ENCODE measurements around the gene TMEM209. TPM values are rescaled to one million over a fixed set of nuclear protein-coding genes. Genes with fewer than 3 reads are reported as not detected.
"Not testable (repeated sequence)": the region's sequence is repeated elsewhere in the genome, so short reads cannot be mapped to it uniquely, and the experiment has no call there.

TMEM209 gene
- 10 to 100 TPM; 37.3 to 48.3 (median 44.5) TPM for polyA plus RNA-seq (ENCODE audit: low read depth in 6 of 6)

GRCh38 chr7:130205084-130205947, at the start of gene TMEM209:
Gene TMEM209, minus strand, starts transcription at chr7:130205406. Its CDS starts 31 bp downstream, at chr7:130205375.
- Mint-ChIP-seq H3K4me1 (peaks cover 12 to 26% (median 20%) of the 10 kb centered on the region in 3 donors), H3K9me3 (no peaks in the 10 kb centered on the region), H3K27me3 (peaks cover 0 to 5% (median 0%) of the 10 kb centered on the region in 3 donors), H3K4me3 (peak within 1 kb of the TSS; percentile 96 to 100 (median 99)), H3K36me3 (peaks cover 13 to 29% of the 10 kb centered on the region in 2 donors), H3K27ac (peak within 1 kb of the TSS; percentile 95 to 99 (median 99))
- DNase-seq: peak; percentile 92
- ATAC-seq (ENCODE audit: low read depth in 2 of 2): peak; percentile 97 to 98

- DNase-seq (no peak), ATAC-seq (ENCODE audit: low read depth in 2 of 2) (no peak)
- Mint-ChIP-seq H3K4me3 (no peak overlapping the region), H3K27ac (no peak overlapping the region), H3K27me3 (peaks cover 0 to 25% (median 21%) of the 10 kb centered on the region in 3 donors), H3K9me3 (peaks cover 6 to 74% (median 38%) of the 10 kb centered on the region in 7 donors), H3K4me1 (no peaks in the 10 kb centered on the region), H3K36me3 (peaks cover 0 to 11% of the 10 kb centered on the region in 2 donors)
Measured at GRCh38 chr7:130254555-130254954, 49.3 kb upstream of the TMEM209 start.

- not testable (repeated sequence) for DNase-seq; H3K27ac Mint-ChIP-seq; ATAC-seq (ENCODE audit: low read depth in 2 of 2); H3K4me3 Mint-ChIP-seq; H3K4me1 Mint-ChIP-seq
- Mint-ChIP-seq H3K27me3 (peaks cover 0 to 30% (median 21%) of the 10 kb centered on the region in 3 donors), H3K36me3 (peaks cover 0 to 22% of the 10 kb centered on the region in 2 donors), H3K9me3 (peaks cover 10 to 49% (median 24%) of the 10 kb centered on the region in 7 donors)
Measured at GRCh38 chr7:130249626-130250025, 44.4 kb upstream of the TMEM209 start.

GRCh38 chr7:130248842-130249241, 43.6 kb upstream of the TMEM209 start:
- ATAC-seq (ENCODE audit: low read depth in 2 of 2); H3K27ac Mint-ChIP-seq; H3K4me1 Mint-ChIP-seq; DNase-seq; H3K4me3 Mint-ChIP-seq: not testable (repeated sequence)
- Mint-ChIP-seq H3K27me3 (peaks cover 0 to 26% (median 16%) of the 10 kb centered on the region in 3 donors), H3K9me3 (peaks cover 10 to 44% (median 24%) of the 10 kb centered on the region in 7 donors), H3K36me3 (peaks cover 0 to 17% of the 10 kb centered on the region in 2 donors)

GRCh38 chr7:130246491-130246890, 41.3 kb upstream of the TMEM209 start:
- Mint-ChIP-seq H3K36me3 (peaks cover 0 to 10% of the 10 kb centered on the region in 2 donors), H3K9me3 (peaks cover 2 to 29% (median 14%) of the 10 kb centered on the region in 7 donors)
- DNase-seq; H3K27ac Mint-ChIP-seq; ATAC-seq (ENCODE audit: low read depth in 2 of 2); H3K4me1 Mint-ChIP-seq; H3K27me3 Mint-ChIP-seq; H3K4me3 Mint-ChIP-seq: not testable (repeated sequence)

GRCh38 chr7:130243486-130243885, 38.3 kb upstream of the TMEM209 start:
- H3K4me1 Mint-ChIP-seq; DNase-seq; ATAC-seq (ENCODE audit: low read depth in 2 of 2); H3K4me3 Mint-ChIP-seq: not testable (repeated sequence)
- Mint-ChIP-seq H3K27ac (peak overlapping the region in 1 of 6 donors; percentile 20), H3K36me3 (peaks cover 0 to 10% of the 10 kb centered on the region in 2 donors), H3K27me3 (peaks cover 0 to 10% (median 0%) of the 10 kb centered on the region in 3 donors), H3K9me3 (peaks cover 2 to 16% (median 12%) of the 10 kb centered on the region in 7 donors)

GRCh38 chr7:130242198-130243014, 37.2 kb upstream of the TMEM209 start:
- Mint-ChIP-seq H3K9me3 (peaks cover 2 to 16% (median 9%) of the 10 kb centered on the region in 7 donors), H3K4me3 (no peak overlapping the region)

GRCh38 chr7:130240240-130240639, 35.0 kb upstream of the TMEM209 start:
- Mint-ChIP-seq H3K9me3 (no peaks in the 10 kb centered on the region), H3K36me3 (no peaks in the 10 kb centered on the region), H3K27ac (no peak overlapping the region), H3K4me1 (peaks cover 0 to 3% (median 0%) of the 10 kb centered on the region in 3 donors), H3K27me3 (peaks cover 0 to 19% (median 5%) of the 10 kb centered on the region in 3 donors), H3K4me3 (no peak overlapping the region)
- DNase-seq: no peak
- no peak for ATAC-seq (ENCODE audit: low read depth in 2 of 2)

More at GRCh38 chr7:130242198-130243014, 37.2 kb upstream of the TMEM209 start:
- ATAC-seq (ENCODE audit: low read depth in 2 of 2): peak in 1 of 2 donors; percentile 23
- peak overlapping the region in 1 of 6 donors; percentile 36 for H3K27ac Mint-ChIP-seq
- H3K36me3 Mint-ChIP-seq: peaks cover 0 to 10% of the 10 kb centered on the region in 2 donors
- DNase-seq: no peak
- peaks cover 0 to 10% (median 0%) of the 10 kb centered on the region in 3 donors for H3K27me3 Mint-ChIP-seq
- peaks cover 0 to 3% (median 0%) of the 10 kb centered on the region in 3 donors for H3K4me1 Mint-ChIP-seq

- not testable (repeated sequence) for DNase-seq; H3K36me3 Mint-ChIP-seq; H3K4me3 Mint-ChIP-seq; H3K9me3 Mint-ChIP-seq; H3K4me1 Mint-ChIP-seq; H3K27ac Mint-ChIP-seq; ATAC-seq (ENCODE audit: low read depth in 2 of 2)
- H3K27me3 Mint-ChIP-seq: peaks cover 9 to 22% (median 10%) of the 10 kb centered on the region in 3 donors
Measured at GRCh38 chr7:130236361-130236760, 31.2 kb upstream of the TMEM209 start.

GRCh38 chr7:130234078-130234477, 28.9 kb upstream of the TMEM209 start:
- no peak overlapping the region for H3K27ac Mint-ChIP-seq
- no peaks in the 10 kb centered on the region for H3K36me3 Mint-ChIP-seq
- H3K9me3 Mint-ChIP-seq: no peaks in the 10 kb centered on the region
- H3K4me3 Mint-ChIP-seq: no peak overlapping the region
- H3K27me3 Mint-ChIP-seq: peaks cover 9 to 17% (median 17%) of the 10 kb centered on the region in 3 donors
- DNase-seq (no peak), ATAC-seq (ENCODE audit: low read depth in 2 of 2) (no peak)
- no peaks in the 10 kb centered on the region for H3K4me1 Mint-ChIP-seq

GRCh38 chr7:130232209-130232608, 27.0 kb upstream of the TMEM209 start:
- H3K4me3 Mint-ChIP-seq: no peak overlapping the region
- ATAC-seq (ENCODE audit: low read depth in 2 of 2): no peak
- H3K36me3 Mint-ChIP-seq: no peaks in the 10 kb centered on the region
- H3K27me3 Mint-ChIP-seq: peaks cover 9 to 17% (median 17%) of the 10 kb centered on the region in 3 donors
- no peak for DNase-seq
- no peaks in the 10 kb centered on the region for H3K9me3 Mint-ChIP-seq
- H3K4me1 Mint-ChIP-seq: no peaks in the 10 kb centered on the region
- H3K27ac Mint-ChIP-seq: no peak overlapping the region

- Mint-ChIP-seq H3K27me3 (peaks cover 9 to 17% (median 13%) of the 10 kb centered on the region in 3 donors), H3K4me3 (no peak overlapping the region), H3K27ac (no peak overlapping the region), H3K9me3 (no peaks in the 10 kb centered on the region), H3K4me1 (no peaks in the 10 kb centered on the region), H3K36me3 (no peaks in the 10 kb centered on the region)
- no peak for ATAC-seq (ENCODE audit: low read depth in 2 of 2)
- no peak for DNase-seq
Measured at GRCh38 chr7:130231792-130232191, 26.6 kb upstream of the TMEM209 start.

- DNase-seq; H3K4me3 Mint-ChIP-seq; H3K36me3 Mint-ChIP-seq; ATAC-seq (ENCODE audit: low read depth in 2 of 2); H3K27ac Mint-ChIP-seq; H3K9me3 Mint-ChIP-seq; H3K4me1 Mint-ChIP-seq: not testable (repeated sequence)
- H3K27me3 Mint-ChIP-seq: peaks cover 5 to 17% (median 8%) of the 10 kb centered on the region in 3 donors
Measured at GRCh38 chr7:130229981-130230380, 24.8 kb upstream of the TMEM209 start.
